ENCODE data around the gene DCAF10.
A peak's percentile ranks its signal among the peaks of the same experiment; 100 is the strongest.

GRCh38 chr9:37913480-37914153 is 113.0 kb downstream of the DCAF10 start:
- TF ChIP-seq EZH2 (IDR thresholded peaks at IDR 0.05) (no peak), POLR2AphosphoS5 (IDR thresholded peaks at IDR 0.05; ENCODE audit: borderline replicate concordance, low read depth, low read length) (peak; percentile 36), FOXP2 (optimal IDR thresholded peaks at IDR 0.05; ENCODE audit: control extremely low read depth, extremely low read length, insufficient read depth) (no peak)

Measured in SK-N-MC (cell line).